Right atrium auricular region (tissue), 2 donors: ENCODE measurements around the gene TRAM2. TPM values are rescaled to one million over a fixed set of nuclear protein-coding genes. Genes with fewer than 3 reads are reported as not detected.

Experiments used
- DNase-seq: peaks from one replicate; pipeline ENCODE4 v3.0.0-alpha.2; 2019; ENCODE audit warnings: low spot score
- H3K27ac ChIP-seq, 2 donors: fragments of 200-600 bp; sonication (generic); 1 replicate in 1 of 2; 2 replicates in 1 of 2; pipeline ENCODE4 v1.5.1; 2016 to 2019
- H3K27me3 ChIP-seq, 2 donors: fragments of 200-600 bp; sonication (generic); one replicate each; pipeline versions ENCODE4 v1.5.1 to v1.6.0; 2017 to 2019
- H3K36me3 ChIP-seq: fragments of 200-600 bp; sonication (generic); one replicate; pipeline ENCODE4 v1.5.1; 2016
- H3K4me1 ChIP-seq, 2 donors: fragments of 200-600 bp; sonication (generic); one replicate each; pipeline versions ENCODE4 v1.5.1 to v1.6.0; 2017 to 2019
- H3K4me3 ChIP-seq, 2 donors: fragments of 200-600 bp; sonication (generic); 1 replicate in 1 of 2; 2 replicates in 1 of 2; pipeline ENCODE4 v1.5.1; 2017 to 2019; ENCODE audit warnings: mild to moderate bottlenecking in 1 of 2, moderate library complexity in 1 of 2
- H3K9me3 ChIP-seq, 2 donors: fragments of 200-600 bp; sonication (generic); one replicate each; pipeline ENCODE4 v1.5.1; 2019
- CTCF ChIP-seq, 2 donors: fragments of 200-600 bp; sonication (generic); IDR thresholded peaks; one replicate each; pipeline ENCODE4 v1.5.1; 2019; ENCODE audit warnings: antibody characterized with exemption in 2 of 2
- total RNA-seq, 2 donors: library from RNA; depleted of rRNA; stranded (reverse); fragments of >200 nt; gene quantifications; one replicate each; pipeline ENCODE4 v1.1.0, GENCODE V29; 2016

The TRAM2 gene
- total RNA-seq, 2 donors from 2014 or later = 10.3 to 15.9 TPM

DNA sequence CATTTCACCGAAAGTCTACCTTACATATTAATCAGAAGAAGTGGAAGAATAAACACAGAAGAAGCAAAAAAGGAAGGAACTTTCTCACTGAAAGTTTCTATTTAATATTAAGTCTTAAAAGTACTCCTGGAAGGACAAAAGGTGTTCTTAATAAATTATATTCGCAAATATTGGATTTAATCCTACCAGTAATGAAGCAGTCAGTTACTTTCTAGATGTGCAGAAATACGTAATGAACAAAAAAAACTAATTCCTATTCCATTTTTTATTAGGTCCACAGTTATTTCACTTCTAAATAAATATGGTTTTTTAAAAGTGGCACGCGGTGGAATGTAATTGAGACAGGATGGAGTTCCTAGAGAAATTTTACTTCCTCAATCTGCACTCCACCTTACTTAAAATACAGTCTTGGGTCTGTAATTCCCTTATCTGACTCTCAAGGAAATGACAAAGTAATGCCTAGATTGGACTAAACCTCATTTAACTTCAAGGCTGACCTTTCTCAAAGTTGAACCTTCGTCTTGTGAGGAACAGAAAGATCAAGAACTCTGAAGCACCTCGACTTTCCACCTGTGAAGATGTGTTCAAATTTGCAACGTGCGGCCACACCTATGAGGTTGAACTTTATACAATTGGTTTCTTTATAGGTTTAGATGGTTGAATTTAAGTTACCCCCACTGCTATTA lies 1.1 kb upstream of the TRAM2 start:
- H3K27ac ChIP-seq = peak overlapping the region; percentile 99
- H3K36me3 ChIP-seq = no peaks in the 10 kb centered on the region
- no peak for DNase-seq
- H3K4me1 ChIP-seq = peaks cover 0 to 42% of the 10 kb centered on the region in 2 donors
- no peaks in the 10 kb centered on the region for H3K27me3 ChIP-seq
- no peak for TF ChIP-seq CTCF (IDR thresholded peaks at IDR 0.05)
- peak overlapping the region; percentile 73 to 87 for H3K4me3 ChIP-seq
- no peaks in the 10 kb centered on the region for H3K9me3 ChIP-seq

DNA sequence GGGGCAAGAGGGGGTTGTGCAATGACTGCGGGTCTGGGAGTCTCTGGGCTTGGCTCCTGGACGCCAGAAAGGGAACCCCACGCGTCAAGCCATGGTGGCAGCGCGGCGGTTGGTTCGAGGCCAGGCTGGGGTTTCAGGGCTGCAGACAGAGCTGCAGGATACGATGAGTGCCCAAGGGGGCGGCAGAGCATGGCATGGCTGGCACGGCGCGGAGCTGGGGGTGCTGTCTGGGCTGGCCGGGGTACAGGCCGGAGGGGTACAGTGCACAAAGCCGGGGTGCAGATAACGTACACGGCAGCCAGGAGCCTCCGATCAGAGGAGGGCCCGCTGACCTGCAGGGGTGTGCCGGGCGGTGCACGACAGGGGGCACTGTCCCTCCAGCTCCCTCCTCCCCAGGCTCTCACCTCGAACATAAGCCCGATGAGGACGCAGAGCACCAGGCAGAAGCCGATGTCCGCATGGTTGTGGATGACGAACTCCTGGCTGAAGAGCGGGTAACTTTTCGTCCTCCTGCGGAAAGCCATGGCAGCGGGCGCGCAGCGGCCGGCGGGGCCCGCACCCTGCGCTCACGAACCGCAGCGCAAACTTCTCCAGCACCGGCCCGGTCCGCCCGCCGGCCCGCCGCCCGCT lies 353 bp downstream of the TRAM2 start:
- Histone ChIP-seq H3K4me1 (peaks cover 0 to 56% of the 10 kb centered on the region in 2 donors), H3K4me3 (peak overlapping the region; percentile 73 to 87), H3K27ac (peak overlapping the region; percentile 84 to 99), H3K36me3 (no peaks in the 10 kb centered on the region), H3K9me3 (no peaks in the 10 kb centered on the region), H3K27me3 (no peaks in the 10 kb centered on the region)
- TF ChIP-seq CTCF (IDR thresholded peaks at IDR 0.05) = peak in 1 of 2 donors; percentile 67
- no peak for DNase-seq

DNA sequence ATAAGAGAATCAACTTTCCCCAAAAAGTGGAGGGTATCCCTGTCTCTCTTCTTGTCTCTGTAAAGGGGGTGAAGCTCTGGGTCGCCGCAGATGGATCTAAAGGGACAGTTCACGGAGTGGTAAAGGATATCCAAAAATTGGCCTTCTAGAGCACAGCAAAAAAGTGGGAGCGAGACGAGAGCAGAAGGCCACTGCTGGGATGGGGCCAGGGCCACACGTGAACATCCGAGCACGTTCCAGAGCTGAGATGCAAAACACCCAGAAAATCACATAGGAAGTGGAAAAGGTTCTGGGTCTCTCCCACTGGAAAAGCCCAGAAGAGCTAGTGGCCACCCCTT lies 837 bp downstream of the TRAM2 start:
- no peak for TF ChIP-seq CTCF (IDR thresholded peaks at IDR 0.05)
- Histone ChIP-seq H3K36me3 (no peaks in the 10 kb centered on the region), H3K27ac (peak overlapping the region; percentile 84 to 99), H3K4me1 (peaks cover 0 to 60% of the 10 kb centered on the region in 2 donors), H3K27me3 (no peaks in the 10 kb centered on the region), H3K9me3 (no peaks in the 10 kb centered on the region), H3K4me3 (peak overlapping the region; percentile 73 to 87)
- no peak for DNase-seq

DNA sequence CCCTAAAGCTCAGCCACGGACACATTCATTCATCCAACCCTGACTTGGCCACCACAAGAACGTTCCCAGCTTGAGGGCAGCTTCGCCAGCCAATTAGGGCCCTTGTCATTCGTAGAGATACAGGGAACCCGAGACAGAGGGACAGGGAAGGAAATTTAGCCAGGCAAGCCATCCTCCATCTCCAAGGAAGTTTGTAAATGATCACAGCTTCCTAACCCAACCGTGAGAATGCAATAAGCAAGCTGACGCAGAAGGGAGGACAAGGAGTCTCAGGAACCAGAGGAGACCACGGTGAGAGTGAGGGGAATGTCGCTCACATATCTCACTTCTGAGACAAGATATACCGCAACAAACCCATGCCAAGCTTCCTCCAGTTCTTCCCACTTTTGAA lies 1.4 kb downstream of the TRAM2 start:
- Histone ChIP-seq H3K36me3 (no peaks in the 10 kb centered on the region), H3K27ac (peak overlapping the region; percentile 84 to 99), H3K4me3 (peak overlapping the region; percentile 73 to 87), H3K27me3 (no peaks in the 10 kb centered on the region), H3K9me3 (no peaks in the 10 kb centered on the region), H3K4me1 (peaks cover 0 to 66% of the 10 kb centered on the region in 2 donors)
- TF ChIP-seq CTCF (IDR thresholded peaks at IDR 0.05) = no peak
- DNase-seq = no peak

DNA sequence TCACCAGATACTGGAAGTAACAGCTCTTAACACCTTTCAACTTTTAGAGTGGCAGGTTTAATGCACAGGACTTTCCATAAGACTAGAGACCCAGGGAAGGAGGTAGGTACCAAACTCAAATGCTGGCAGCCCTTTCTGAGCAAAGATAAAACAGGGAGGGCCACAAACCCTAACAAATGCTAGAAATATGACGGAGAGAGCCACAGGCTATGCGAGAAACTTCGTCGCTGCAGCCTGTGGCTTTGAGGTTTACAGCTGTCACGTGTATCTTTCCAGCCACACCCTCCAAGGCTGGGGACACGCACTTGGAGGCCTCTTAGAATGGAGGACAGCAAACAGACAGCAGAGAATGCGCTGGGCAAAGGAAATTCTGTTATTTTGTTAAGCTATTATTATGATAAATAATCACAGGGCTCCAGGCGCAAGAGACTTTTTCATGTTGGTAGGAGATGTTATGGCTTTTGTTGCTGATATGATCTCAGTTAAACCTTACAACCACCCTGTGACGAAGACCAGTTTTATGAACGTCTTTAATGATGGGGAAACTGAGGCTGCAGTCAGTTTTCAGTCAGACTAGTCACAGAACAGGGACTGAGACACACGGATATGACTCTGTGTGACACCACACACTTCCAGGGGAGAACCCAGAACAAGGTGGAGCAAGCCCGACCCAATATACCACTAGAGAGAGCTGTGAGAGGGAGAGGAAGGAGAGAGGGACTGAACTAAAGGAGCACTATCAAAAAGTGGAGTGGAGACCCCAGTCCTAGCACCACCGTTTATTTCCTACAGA lies 2.0 kb downstream of the TRAM2 start:
- peak; percentile 83 for DNase-seq

More for the DNA sequence above, 2.0 kb downstream of the TRAM2 start:
- peak overlapping the region; percentile 73 to 87 for H3K4me3 ChIP-seq
- H3K9me3 ChIP-seq = no peaks in the 10 kb centered on the region
- no peak for TF ChIP-seq CTCF (IDR thresholded peaks at IDR 0.05)
- H3K4me1 ChIP-seq = peaks cover 0 to 72% of the 10 kb centered on the region in 2 donors
- H3K27me3 ChIP-seq = no peaks in the 10 kb centered on the region
- no peaks in the 10 kb centered on the region for H3K36me3 ChIP-seq
- H3K27ac ChIP-seq = peak overlapping the region; percentile 84 to 99
